GM21825 (cell line): ENCODE data around the gene CNIH3.
"Not testable (repeated sequence)": the region's sequence is repeated elsewhere in the genome, so short reads cannot be mapped to it uniquely, and the experiment has no call there.

Experiments
- ATAC-seq: cut with Tn5 transposase; IDR thresholded peaks from one replicate; pipeline ENCODE4 v1.9.1; 2021; ENCODE audit warnings: mild to moderate bottlenecking, moderate library complexity; ENCODE audit not compliant: unreplicated experiment

CNIH3 gene

DNA sequence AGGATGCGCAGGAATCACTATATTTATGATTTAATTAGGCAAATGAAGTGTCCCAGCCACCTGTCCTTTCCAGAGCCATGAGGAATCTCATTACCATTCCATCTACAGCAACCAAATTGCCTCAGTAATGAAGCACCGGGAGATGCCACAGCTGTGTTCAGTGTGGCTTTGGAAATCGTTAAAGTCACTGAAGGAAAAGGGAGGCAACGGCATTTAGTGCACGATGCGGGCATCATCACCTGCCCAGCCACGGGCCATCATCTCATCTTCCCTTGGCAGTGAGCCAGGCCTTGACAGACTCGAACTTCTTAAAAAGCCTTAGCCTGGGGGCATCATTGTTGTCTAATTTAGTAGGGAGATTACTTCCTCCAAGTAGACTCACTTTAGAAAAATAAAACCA is 67.8 kb downstream of the CNIH3 start:
- no peak for ATAC-seq

DNA sequence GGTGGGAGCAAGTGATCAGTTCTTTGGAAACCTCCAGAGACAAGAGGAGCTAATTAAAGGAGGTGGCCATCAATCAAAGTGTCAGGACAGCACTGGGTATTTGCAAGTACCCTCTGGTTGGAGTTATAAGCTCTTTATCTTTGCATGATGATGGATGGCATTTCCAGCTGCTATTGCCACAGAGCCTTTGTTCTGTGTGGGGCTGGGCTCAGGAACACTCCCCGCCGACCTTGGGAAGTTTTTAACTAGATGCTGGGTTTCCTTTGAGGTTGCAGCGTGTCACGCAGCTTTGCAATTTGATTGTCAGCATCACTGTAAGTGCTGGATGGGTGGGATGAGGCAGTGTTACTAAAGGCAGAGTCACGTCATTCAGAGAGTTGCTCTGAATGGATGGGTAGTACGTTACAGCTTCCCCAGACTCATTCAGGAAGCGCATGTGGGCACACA is 68.9 kb downstream of the CNIH3 start:
- ATAC-seq = no peak

DNA sequence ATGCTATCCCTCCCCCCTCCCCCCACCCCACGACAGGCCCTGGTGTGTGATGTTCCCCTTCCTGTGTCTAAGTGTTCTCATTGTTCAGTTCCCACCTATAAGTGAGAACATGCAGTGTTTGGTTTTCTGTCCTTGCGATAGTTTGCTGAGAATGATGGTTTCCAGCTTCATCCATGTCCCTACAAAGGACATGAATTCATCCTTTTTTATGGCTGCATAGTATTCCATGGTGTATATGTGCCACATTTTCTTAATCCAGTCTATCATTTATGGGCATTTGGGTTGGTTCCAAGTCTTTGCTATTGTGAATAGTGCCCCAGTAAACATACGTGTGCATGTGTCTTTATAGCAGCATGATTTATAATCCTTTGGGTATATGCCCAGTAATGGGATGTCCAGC is 70.0 kb downstream of the CNIH3 start:
- not testable (repeated sequence) for ATAC-seq

DNA sequence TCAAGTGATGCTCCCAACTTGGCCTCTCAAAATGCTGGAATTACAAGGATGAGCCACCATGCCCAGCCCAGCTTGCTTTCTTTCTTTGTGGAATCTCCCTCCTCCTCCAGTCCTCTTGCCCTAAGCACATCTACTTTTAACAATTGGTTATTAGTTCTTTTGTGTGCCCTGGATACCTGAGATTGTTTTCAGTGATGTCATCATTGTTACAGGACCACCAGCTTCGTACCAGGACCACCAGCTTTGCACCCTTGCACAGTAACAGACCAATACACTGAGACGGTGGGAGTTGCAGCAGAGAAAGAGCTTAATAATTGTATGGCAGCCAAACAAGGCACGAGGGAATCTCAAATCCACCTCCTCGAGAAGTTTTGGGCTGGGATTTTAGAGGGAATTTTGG is 71.3 kb downstream of the CNIH3 start:
- no peak for ATAC-seq

DNA sequence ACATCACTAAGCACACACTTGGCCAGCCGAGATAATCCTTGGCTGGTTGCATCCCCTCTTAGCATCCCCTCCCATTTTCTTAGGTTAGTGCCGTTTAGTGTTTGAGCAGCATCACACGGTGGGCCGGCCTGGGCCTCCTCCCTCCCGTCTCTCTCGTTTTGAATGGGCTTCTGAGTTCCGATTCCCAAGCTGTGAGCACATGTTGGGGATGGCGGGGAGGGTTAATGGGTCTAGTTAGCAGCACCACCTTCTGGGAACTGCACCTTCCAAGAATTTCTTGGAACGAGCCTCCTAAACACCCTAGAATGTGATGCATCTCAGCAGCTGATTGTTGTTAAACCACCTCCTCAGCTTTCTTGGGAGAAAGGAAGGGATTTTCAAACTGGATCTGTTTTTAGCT is 73.3 kb downstream of the CNIH3 start:
- no peak for ATAC-seq

DNA sequence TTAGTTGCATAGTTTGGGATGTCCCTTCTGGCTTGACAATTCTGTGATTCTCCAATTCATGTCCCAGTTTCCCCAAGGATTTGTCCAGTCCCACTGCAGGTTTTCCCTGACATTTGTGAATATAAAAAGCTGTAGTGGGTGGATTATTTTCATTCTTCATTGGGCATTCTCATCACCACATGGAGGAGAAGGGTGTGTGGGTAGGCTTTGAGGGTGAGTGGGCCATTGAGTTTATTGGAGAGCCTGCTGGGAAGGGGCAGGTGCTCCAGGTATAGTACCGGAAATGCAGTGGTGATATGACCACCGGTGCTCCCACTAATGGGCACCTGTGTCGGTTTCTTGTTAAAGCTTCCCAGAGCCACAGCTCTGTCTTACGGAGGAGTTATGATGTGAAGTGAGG is 74.5 kb downstream of the CNIH3 start:
- no peak for ATAC-seq

DNA sequence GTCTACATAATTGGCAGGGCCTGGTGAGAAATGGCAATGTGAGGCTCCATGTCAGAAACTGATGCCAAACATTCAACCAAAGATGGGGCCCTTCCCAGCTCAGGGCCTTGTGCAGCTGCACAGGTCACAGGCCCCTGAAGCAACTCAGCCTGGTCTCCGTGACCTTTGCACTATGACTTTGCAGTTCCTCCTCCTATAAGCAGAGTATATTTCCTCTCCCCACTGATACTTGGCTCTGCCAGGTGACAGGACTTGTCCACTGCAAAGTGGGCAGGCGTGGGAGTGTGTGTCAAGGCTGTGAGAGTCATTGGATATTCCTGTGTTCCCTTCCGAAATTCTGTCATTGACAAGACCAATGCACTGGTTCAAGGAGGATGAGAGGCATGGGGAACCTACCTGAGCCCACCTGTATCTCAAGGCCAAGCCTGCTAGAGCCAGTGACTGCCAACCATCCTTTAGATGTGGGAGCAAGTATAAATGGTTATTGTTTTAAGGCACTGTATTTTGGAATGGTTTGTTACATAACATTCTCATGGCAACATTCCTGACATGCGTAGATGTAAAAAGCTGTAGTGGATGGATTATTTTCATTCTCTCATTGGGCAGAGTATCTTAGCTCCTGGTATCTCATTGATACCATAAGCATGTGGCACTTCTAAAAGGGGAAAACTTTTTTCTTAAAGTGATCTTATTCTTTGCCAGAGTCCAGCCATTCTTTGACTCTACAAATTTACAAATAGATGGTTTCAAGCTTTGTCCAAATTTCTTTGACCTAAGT is 75.2 kb downstream of the CNIH3 start:
- ATAC-seq = no peak

DNA sequence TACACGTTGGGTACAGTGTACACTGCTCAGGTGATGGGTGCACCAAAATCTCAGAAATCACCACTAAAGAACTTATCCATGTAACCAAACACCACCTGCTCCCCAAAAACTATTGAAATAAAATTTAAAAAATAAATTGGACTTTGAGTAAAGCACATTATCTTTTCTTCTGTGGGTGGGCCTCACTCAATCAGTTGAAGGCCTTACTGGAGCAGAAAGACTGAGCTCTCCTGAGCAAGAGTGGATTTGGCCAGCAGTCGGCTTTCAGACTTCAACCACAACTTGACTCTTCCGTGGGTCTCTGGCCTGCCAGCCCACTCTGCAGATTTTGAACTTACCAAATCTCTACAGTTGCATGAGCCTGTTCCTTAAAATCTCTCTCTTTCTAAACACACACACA is 78.9 kb downstream of the CNIH3 start:
- no peak for ATAC-seq

DNA sequence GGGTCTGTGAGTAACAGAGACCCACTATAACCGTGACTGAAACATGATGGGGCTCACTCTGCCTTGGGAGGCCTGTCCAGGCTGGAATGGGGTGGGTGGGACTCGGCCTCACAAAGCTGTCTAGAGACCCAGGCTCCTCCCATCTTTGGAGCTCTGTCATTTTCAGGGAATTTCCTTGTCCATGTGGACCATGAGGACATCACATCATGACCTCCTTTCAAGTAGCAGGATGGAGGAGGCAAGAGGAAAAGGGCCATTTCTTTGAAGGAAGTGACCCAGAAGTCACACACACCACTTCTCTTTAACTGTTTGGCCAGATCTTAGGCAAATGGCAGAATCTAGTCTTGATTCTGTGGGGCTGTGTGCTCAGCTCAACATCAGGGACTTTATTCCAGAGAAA is 79.9 kb downstream of the CNIH3 start:
- no peak for ATAC-seq

DNA sequence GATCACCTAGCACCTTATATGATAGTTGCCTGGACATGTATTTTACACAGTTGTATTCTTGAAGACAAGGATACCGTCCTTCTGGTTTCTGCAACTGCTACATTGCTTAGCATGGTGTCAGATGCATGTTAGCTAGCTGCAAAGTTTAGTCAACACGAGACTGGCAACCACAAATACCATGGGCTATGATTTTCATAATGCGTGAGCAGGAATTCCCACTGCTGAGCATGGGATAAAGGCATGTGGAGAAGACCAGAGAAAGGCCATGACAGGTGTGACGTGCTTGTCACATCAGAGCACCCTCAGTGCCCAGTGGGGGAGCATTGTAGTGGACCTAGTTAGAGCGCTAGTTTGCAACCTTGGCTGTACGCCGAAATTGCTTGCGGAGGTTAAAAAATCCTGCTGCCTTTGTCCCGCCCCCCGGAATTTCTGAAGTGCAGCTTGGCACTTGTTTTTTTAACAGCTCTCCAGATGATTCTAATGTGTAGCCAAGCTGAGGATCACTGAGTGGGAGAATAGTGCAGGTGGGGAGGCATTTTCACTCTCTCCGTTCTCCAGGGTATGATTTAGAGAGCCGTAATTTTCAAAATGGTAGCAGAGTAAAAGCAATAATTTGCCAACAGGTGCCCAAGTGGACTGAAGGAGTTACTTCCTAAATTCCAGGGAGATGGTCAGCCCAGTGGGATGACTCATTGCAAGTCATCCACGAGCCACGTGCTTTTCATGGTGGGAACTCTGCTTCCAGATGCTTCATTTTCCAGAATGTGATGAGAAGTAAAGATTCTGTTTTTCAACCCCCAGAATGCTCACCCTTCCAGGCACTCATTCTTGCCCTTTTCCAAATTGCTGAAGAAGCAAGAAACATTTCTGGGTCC is 81.0 kb downstream of the CNIH3 start:
- no peak for ATAC-seq

DNA sequence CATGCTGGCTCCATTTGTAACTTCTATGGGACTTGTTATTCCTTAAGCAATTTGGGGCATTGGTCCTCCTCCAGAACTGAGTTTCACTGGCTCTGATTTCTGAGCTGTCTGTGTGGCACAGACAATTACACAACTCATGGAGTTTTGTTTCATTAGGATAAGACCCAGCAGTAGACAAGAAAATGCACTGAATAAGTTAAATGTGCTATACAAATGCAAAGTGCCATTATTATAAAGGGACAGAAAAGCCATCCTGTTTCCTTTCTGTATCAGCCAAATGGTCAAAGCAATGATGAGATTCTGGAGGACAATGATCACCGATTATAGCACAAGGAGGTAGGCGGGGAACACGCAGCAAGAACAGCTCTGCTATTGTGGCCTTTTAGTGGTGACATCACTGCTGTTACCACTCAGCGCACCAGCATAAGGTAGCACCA is 81.9 kb downstream of the CNIH3 start:
- ATAC-seq = no peak

DNA sequence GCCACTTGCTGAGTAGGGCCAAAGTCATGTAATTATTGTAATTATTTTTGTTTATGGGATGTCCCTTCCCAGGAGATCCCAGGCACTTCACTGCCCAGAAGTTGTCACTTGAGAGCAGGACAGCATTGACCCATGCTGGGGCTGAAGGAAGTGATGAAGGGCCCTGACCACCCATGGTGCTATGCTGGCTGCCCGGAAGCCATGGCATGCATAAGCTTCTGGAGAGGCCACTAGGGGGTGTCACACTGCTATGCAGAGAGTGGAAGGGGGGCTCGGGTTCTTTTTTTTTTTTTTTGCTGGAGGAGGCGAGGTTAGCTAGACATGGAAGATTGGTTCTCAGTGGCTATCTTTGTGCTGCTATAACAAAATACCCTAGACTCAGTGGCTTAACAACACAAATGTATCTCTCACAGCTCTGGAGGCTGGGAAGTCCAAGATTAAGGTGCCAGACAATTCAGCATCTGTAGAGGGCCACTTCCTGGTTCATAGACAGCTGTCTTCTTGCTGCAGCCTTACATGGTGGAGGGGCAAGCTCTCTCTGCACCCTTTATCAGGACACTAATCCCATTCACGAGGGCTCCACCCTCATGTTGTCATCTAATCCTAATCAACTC is 84.9 kb downstream of the CNIH3 start:
- no peak for ATAC-seq

DNA sequence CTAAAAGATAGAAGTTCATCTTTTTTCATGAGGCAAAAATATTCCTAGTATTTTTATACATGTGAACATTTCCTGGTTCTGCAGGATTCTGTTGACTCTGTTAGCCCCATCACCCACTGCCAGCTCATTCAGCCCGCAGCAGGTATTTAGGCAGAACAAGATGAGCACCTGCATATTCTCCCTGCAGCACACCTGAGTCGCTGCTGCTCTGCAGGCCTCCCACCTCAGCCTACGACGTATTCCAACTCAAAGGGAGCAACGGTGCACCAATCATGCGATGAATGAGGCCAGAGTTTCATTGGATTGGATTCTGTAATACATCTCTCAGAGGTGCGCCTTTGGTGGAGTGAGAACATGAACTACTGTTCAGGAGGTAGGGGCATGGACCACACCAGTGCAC is 87.6 kb downstream of the CNIH3 start:
- ATAC-seq = no peak

DNA sequence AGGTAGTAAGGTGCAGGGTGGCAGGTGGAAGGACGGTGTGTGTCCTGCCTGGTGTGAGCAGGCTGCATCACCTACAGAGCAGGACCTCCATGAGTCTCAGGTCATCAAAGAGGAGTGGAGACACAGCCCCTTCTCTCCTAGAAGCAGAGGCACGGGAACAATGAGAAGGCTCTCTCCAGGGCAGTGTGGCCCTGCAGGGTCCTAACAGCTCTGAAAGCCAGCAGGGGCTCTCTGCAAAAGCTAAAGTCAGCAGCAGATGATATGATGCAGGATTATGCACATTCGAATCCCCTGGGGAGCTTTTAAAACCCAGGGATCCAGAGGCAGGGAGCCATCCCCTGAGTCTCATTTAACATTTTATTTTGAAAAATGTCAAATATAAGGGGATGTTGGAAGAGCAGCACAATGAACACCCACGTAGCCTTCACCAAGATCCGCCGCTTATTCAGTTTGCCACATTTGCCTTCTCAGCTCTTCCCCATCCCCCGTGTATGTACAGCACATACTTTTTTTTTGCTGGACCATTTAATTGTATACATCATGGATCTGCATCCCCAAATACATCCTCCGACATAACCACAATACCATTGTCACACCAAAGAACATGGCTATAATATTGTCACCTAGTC is 88.1 kb downstream of the CNIH3 start:
- no peak for ATAC-seq

DNA sequence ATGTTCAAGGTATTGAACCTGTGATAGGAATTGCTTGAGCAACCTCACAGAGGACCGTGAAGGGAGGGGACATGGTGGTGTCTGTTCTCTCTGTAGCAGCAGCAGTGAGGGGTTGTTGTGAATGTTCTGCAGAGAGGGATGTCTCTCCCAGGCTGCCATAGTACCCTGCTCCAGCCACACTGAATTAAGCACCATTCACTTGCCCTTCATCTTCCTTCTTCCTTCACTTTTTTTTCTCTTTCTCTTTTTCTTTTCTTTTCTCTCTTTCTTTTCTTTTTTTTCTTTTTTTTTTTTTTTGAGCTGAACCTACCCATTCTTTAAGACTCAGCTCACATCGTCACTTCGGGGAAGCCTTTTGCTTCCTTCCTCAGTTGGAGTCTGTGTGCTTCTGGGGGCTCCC is 89.5 kb downstream of the CNIH3 start:
- ATAC-seq = no peak

DNA sequence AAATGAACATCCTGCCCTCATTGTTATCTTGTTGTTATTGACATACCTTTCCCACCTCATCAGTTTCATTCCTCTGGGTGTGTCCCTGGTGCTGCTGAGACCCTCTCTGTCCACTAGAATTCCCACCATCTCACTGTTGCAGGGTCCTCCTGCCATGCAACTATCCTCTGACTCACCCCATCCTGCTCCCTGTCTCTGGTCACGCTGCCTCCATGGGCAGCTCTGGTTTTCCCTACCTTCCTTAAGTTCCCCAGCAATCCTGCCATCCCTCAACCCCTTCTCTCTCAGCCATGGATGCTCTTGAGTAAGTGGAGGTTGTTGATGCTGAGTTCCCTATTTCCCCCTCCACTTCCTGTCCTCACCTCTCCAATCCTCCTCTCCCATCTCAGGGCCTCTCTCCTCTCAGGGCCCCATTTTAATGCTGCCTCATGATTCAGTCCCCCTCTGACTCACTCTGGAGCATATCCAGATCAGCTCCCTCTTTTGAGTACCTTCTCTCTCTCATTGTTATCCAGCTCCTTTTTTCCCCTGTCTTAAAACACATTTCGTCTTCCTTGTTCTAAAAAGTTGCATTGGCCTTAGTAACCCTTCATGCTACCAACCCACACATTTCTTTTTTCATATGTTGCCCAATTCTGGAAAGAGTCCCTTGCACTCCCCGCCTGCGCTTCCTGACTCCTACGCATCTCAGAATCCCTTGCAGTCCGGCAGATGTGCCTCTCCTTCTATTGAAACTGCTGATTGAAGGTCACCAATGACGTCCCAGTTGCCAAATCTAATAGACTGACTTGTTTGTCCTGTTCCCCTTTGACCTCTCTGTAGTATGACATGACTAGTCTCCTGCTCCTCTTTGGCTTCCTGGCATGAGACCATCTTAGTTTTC is 92.0 kb downstream of the CNIH3 start:
- no peak for ATAC-seq

DNA sequence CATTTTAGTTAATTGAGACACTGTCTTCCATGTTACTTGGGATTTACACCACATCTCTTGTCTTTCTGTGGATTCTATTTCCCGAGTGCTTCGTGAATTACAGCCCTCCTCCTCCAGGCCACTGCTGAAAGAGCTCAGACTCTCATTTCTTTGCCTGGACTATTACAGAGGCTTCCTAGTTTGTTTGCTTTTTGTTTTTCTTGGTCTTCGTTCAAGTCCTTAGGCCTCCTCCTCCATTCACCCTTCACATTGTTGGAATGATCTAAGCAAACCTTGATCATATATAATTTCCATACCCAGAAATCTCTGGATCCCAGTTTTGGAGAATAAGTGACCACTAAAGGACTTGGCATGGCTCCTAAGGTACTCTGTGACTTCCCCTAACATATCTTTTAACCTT is 94.1 kb downstream of the CNIH3 start:
- ATAC-seq = no peak

DNA sequence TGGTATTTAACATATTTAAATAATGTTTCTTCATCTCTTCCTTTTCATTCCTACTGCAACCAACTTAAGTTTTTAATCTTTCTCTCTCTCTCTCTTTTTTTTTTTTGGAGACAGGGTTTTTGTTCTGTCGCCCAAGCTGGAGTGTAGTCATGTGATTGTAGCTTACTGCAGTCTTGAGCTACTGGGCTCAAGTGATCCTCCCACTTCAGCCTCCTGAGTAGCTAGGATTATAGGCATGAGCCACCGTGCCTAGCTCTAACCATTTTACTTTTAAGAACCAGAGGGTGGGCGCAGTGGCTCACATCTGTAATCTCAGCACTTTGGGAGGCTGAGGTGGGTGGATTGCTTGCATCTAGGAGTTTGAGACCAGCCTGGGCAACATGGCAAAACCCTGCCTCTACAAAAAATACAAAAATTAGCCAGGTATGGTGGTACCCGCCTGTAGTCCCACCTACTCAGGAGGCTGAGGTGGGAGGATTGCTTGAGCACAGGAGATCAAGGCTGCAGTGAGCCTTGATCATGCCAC is 95.2 kb downstream of the CNIH3 start:
- ATAC-seq = not testable (repeated sequence)

DNA sequence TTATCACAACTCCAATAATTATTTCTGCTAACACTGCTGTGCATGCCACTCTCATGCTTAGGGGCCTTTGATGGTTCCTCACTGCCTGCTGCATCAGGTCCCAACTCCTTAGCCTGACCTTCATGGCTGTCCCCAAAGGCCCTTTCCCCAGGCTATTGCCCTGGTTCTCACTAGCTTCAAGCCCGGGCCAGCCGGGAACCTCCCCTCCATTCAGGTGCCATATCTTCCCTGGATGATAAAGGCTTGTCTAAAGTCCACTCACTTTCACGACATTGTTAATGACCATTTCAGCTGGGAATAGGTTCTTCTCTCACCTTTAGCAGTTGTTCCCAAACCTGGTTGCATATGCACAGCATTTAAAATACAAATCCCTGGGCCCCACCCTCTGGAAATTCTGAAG is 95.8 kb downstream of the CNIH3 start:
- ATAC-seq = no peak

DNA sequence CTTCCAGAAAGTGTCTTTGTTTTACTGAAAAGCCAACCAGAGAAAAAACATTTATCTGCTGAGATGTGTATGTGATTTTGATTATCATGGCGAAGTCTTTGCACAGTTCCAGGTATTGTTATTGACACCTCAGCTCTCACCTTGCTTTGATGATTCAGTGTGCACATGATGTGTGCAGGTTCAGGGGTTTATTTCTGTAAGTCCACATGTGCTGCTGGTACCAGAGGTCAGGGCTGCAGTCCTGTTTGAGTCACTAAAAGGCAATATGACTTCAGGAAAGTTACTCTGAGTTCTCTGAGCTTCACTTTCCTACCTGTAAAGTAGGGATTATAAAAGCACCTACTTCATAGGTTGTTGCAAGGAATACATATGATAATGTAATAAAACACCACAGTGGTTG is 97.1 kb downstream of the CNIH3 start:
- ATAC-seq = no peak
